Stomach (tissue), 9 donors: Measurements from ENCODE around the gene COX19. TPM values are rescaled to one million over a fixed set of nuclear protein-coding genes. Genes with fewer than 3 reads are reported as not detected.

Experiments used
- DNase-seq, 2 donors: peaks; one replicate each; pipeline versions ENCODE4 v3.0.0 to v3.0.0-alpha.2; 2013 to 2019
- H3K27ac ChIP-seq, 5 donors: fragments of 200-600 bp in 4 of 5; sonication (generic) in 4 of 5; one replicate each; pipeline ENCODE4 v1.5.1; 2013 to 2019; ENCODE audit warnings: mild to moderate bottlenecking in 1 of 5, moderate library complexity in 1 of 5
- H3K27me3 ChIP-seq, 3 donors: fragments of 200-600 bp; sonication (generic); one replicate each; pipeline ENCODE4 v1.5.1; 2017 to 2019; ENCODE audit warnings: mixed run types in 1 of 3
- H3K36me3 ChIP-seq, 4 donors: fragments of 200-600 bp; sonication (generic); 1 replicate in 3 of 4; 2 replicates in 1 of 4; pipeline ENCODE4 v1.5.1; 2016 to 2019
- H3K4me1 ChIP-seq, 4 donors: fragments of 200-600 bp; sonication (generic); one replicate each; pipeline ENCODE4 v1.5.1; 2016 to 2019
- H3K4me3 ChIP-seq, 4 donors: fragments of 200-600 bp; sonication (generic) in 3 of 4; one replicate each; pipeline ENCODE4 v1.5.1; 2016 to 2019; ENCODE audit warnings: mild to moderate bottlenecking in 1 of 4
- H3K9me3 ChIP-seq, 4 donors: fragments of 200-600 bp; sonication (generic); one replicate each; pipeline ENCODE4 v1.5.1; 2016 to 2019
- CTCF ChIP-seq, 7 experiments: fragments of 450-650 bp in 4 of 7; fragments of 200-600 bp in 3 of 7; sonication (generic) in 3 of 7; IDR thresholded peaks; one replicate each; pipeline ENCODE4 v1.5.1; 2016 to 2019; ENCODE audit warnings: antibody characterized with exemption in 7 of 7, control low read depth in 2 of 7, mild to moderate bottlenecking in 1 of 7
- EP300 ChIP-seq: sonication (generic); formaldehyde crosslinking; IDR thresholded peaks from one replicate; pipeline ENCODE4 v1.6.1; 2017; ENCODE audit warnings: antibody characterized with exemption
- POLR2A ChIP-seq, 4 donors: fragments of 450-650 bp; IDR thresholded peaks; one replicate each; pipeline ENCODE4 v1.6.1; 2016; ENCODE audit warnings: antibody characterized with exemption in 4 of 4, control low read depth in 2 of 4, mild to moderate bottlenecking in 1 of 4, moderate library complexity in 1 of 4
- POLR2AphosphoS5 ChIP-seq, 3 donors: sonication (generic); formaldehyde crosslinking; IDR thresholded peaks; one replicate each; pipeline ENCODE4 v1.6.1; 2016; ENCODE audit warnings: antibody characterized with exemption in 3 of 3
- WGBS, 5 donors: extraction: QIAGEN DNeasy Blood & Tissue Kit in 3 of 5; methylation state at CpG; one replicate each; pipeline versions ENCODE4 v1.1.5 to v1.1.7; 2013 to 2018; 5-methylcytosine and 5-hydroxymethylcytosine counted together
- intact Hi-C: fragments of 100-400 bp; cut with DNase I; formaldehyde crosslinking; loops from one replicate; pipeline ENCODE4 v1.15.1; 2023; ENCODE audit warnings: low total_unique reads
- polyA plus RNA-seq, 3 donors: library from polyadenylated mRNA; stranded (reverse); fragments of 200-250 nt; gene quantifications; one replicate each; pipeline ENCODE4 v1.2.3, GENCODE V29; 2013
- total RNA-seq, 5 donors: library from RNA; depleted of rRNA; stranded (reverse); fragments of >200 nt; gene quantifications; one replicate each; pipeline versions ENCODE4 v1.1.0 to v1.2.3, GENCODE V29; 2014 to 2016
- donor health status: healthy with polysubstance abuse.
- donor health status: Bipolar disorder and iron deficiency.
- donor health status: healthy.

The COX19 gene
- total and polyA plus RNA-seq, 8 donors, result 2.3 to 26.6 (median 6.6) TPM

GRCh38 chr7:983616-984071 lies 8.3 kb upstream of the COX19 start:
- Histone ChIP-seq H3K27ac (no peak overlapping the region), H3K9me3 (no peaks in the 10 kb centered on the region), H3K4me3 (no peak overlapping the region), H3K36me3 (no peaks in the 10 kb centered on the region), H3K4me1 (peaks cover 5 to 29% (median 27%) of the 10 kb centered on the region in 4 donors), H3K27me3 (peaks cover 10 to 70% (median 29%) of the 10 kb centered on the region in 3 donors)
- 72 to 93% (median 77%) methylated on average over 8 to 20 of the region's 20 CpGs for WGBS, 5 donors
- no peak for TF ChIP-seq EP300
- TF ChIP-seq CTCF (IDR thresholded peaks at IDR 0.05), result no peak
- TF ChIP-seq POLR2AphosphoS5 (IDR thresholded peaks at IDR 0.05), result no peak
- no peak for TF ChIP-seq POLR2A (IDR thresholded peaks at IDR 0.05)
- no peak for DNase-seq
- intact Hi-C loops, result no loop called here

DNA sequence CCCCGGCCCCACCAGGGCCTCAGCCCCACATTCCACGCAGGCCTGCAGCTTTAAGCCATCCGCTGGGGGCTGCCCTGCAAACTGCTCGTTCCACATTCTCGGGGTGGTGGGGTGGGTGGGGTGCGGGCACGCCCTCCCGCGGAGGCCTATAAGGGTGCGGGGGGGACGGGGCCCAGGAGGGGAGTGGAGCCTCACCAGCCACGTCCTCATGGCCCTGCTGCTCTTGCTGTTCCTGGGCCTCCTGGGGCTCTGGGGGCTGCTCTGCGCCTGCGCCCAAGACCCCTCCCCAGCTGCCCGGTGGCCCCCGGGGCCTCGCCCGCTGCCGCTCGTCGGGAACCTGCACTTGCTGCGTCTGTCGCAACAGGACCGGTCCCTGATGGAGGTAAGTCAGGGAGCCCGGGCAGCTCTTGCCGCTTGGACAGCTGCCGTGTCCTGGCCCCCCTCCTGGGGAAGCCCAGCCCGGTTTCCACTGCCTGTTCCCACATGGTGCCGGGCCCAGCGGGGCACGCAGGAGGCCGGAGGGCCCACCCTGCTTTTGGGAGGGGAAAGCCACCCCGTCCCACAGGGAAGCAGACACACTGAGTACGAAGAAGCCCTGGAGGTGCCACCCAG lies 7.8 kb upstream of the COX19 start, which contains the start of gene CYP2W1:
CYP2W1 (plus strand) TSS at position 178 of the 612 bp plus-strand sequence; CDS start at position 209, 31 bp downstream.
- no peak within 1 kb of the TSS for H3K4me3 ChIP-seq
- intact Hi-C loops, result no loop called here
- H3K9me3 ChIP-seq, result no peaks in the 10 kb centered on the region
- no peak for TF ChIP-seq EP300
- TF ChIP-seq POLR2A (IDR thresholded peaks at IDR 0.05), result no peak
- TF ChIP-seq POLR2AphosphoS5 (IDR thresholded peaks at IDR 0.05), result no peak
- TF ChIP-seq CTCF (IDR thresholded peaks at IDR 0.05), result no peak
- H3K4me1 ChIP-seq, result peaks cover 0 to 29% (median 25%) of the 10 kb centered on the region in 4 donors
- peaks cover 10 to 65% (median 23%) of the 10 kb centered on the region in 3 donors for H3K27me3 ChIP-seq
- no peak within 1 kb of the TSS for H3K27ac ChIP-seq
- peak in 1 of 2 donors; percentile 82 for DNase-seq
- WGBS, 5 donors, result 29 to 45% (median 31%) methylated on average over 19 to 34 of the region's 34 CpGs
- no peaks in the 10 kb centered on the region for H3K36me3 ChIP-seq

DNA sequence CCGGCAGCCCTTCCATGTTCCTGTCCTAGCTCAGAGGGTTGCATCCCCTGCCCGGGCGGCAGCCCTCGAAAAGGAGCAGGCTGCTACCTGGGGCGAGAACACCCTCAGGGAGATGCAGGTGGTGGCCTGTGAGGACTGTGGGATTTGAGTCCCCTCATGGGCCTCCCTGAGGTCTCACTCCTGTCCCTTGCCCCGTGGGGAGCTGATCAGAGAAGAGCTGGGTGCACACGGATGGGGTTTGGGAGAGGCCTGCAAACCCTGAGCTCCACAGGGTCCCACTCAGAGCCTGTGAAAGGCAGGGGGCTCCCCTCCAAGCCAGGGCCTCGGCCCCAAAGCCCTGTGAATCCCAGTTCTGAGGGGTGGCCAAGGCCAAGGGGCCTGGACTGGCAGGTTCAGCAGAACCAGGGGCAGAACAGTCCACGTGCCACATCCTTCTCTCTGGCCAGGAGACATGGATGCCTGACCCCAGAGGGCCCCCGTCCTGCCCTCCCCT lies 7.2 kb upstream of the COX19 start:
- Histone ChIP-seq H3K27ac (no peak overlapping the region), H3K27me3 (peaks cover 10 to 59% (median 18%) of the 10 kb centered on the region in 3 donors), H3K4me1 (peaks cover 1 to 30% (median 27%) of the 10 kb centered on the region in 4 donors), H3K36me3 (no peaks in the 10 kb centered on the region), H3K4me3 (no peak overlapping the region), H3K9me3 (no peaks in the 10 kb centered on the region)
- no peak for TF ChIP-seq POLR2A (IDR thresholded peaks at IDR 0.05)
- TF ChIP-seq EP300, result no peak
- TF ChIP-seq CTCF (IDR thresholded peaks at IDR 0.05), result no peak
- no peak for TF ChIP-seq POLR2AphosphoS5 (IDR thresholded peaks at IDR 0.05)
- DNase-seq, result no peak
- 50 to 59% (median 52%) methylated on average over 7 to 10 of the region's 10 CpGs for WGBS, 5 donors
- intact Hi-C loops, result no loop called here

DNA sequence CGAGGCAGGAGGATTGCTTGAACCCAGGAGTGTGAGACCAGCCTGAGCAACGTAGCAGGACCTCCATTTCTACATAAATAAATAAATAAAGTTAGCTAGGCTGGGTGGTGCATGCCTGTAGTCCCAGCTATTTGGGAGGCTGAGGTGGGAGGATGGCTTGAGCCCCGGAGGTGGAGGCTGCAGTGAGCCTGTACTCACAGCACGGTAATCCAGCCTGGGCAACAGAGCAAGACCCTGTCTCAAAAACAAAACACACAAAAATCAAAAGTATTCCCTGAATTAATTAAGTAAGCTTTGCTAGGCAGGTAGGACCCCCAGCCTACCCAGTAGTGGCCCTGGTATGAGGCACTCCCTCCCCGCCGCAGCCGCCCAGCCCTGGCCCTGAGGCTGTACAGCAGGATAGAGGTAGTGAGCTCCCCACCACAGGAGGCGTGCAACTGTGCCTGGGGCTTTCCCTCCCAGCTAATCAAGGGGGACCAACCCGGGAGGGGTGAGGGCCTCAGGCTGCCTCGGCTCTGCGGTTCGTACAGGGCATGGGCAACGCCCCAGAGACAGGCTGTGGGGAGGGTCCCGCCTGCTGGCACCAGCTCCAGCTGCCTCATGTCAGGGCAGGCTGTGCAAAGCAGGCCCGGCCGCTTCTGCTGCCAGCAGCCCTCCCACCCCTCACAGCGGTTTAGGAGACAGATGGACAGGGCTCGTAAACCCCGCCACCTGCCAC lies 6.6 kb upstream of the COX19 start:
- Histone ChIP-seq H3K27me3 (peaks cover 10 to 53% (median 15%) of the 10 kb centered on the region in 3 donors), H3K36me3 (no peaks in the 10 kb centered on the region), H3K9me3 (no peaks in the 10 kb centered on the region), H3K4me1 (peaks cover 6 to 36% (median 32%) of the 10 kb centered on the region in 4 donors), H3K4me3 (no peak overlapping the region), H3K27ac (no peak overlapping the region)
- 61 to 87% (median 62%) methylated on average over 12 to 19 of the region's 19 CpGs for WGBS, 5 donors
- intact Hi-C loops, result no loop called here
- no peak for TF ChIP-seq EP300
- no peak for TF ChIP-seq POLR2A (IDR thresholded peaks at IDR 0.05)
- TF ChIP-seq CTCF (IDR thresholded peaks at IDR 0.05), result no peak
- TF ChIP-seq POLR2AphosphoS5 (IDR thresholded peaks at IDR 0.05), result no peak
- peak in 1 of 2 donors; percentile 75 for DNase-seq
